OCI-LY3 (cell line): Measurements from ENCODE around the gene ZNF862.

Experiments used
- H2AFZ ChIP-seq: fragments of 200-600, 300-600 bp; shearing (Covaris generic); 2 replicates; pipeline ENCODE4 v1.6.0; 2014; ENCODE audit warnings: antibody characterized with exemption, low read depth, low read length
- H3K27ac ChIP-seq: fragments of 200-600, 300-600 bp; sonication (generic); 2 replicates; pipeline ENCODE4 v1.5.1; 2014; ENCODE audit warnings: mild to moderate bottlenecking, low read length, moderate library complexity, mixed read lengths
- H3K27me3 ChIP-seq: fragments of 200-600, 300-600 bp; sonication (generic); 2 replicates; pipeline ENCODE4 v1.6.1; 2014; ENCODE audit warnings: low read depth, low read length, mixed read lengths
- H3K36me3 ChIP-seq: fragments of 200-600, 300-600 bp; sonication (generic); replicated peaks from 2 replicates; pipeline ENCODE3; 2014; ENCODE audit warnings: low read depth, low read length, mixed read lengths
- H3K4me1 ChIP-seq: fragments of 300-600, 200-600 bp; sonication (generic); 2 replicates; pipeline ENCODE4 v1.6.1; 2014; ENCODE audit warnings: low read length, mixed read lengths
- H3K4me2 ChIP-seq: fragments of 200-600, 300-600 bp; sonication (generic); 2 replicates; pipeline ENCODE4 v1.6.1; 2014; ENCODE audit warnings: low read length, mixed read lengths
- H3K4me3 ChIP-seq: fragments of 300-600, 200-600 bp; sonication (generic); 2 replicates; pipeline ENCODE4 v1.5.1; 2014; ENCODE audit warnings: antibody characterized with exemption, mild to moderate bottlenecking, low read length, moderate library complexity
- H3K79me2 ChIP-seq: fragments of 300-600, 200-600 bp; shearing (Covaris generic); 2 replicates; pipeline ENCODE4 v1.6.1; 2014; ENCODE audit warnings: mild to moderate bottlenecking, low read length, mixed read lengths
- H3K9ac ChIP-seq: fragments of 300-600, 200-600 bp; shearing (Covaris generic); 2 replicates; pipeline ENCODE4 v1.6.0; 2014; ENCODE audit warnings: mild to moderate bottlenecking, low read length, moderate library complexity
- H3K9me3 ChIP-seq: fragments of 200-600, 300-600 bp; shearing (Covaris generic); 2 replicates; pipeline ENCODE4 v1.6.1; 2014; ENCODE audit warnings: low read length, mixed read lengths; ENCODE audit not compliant: insufficient read depth
- H4K20me1 ChIP-seq: fragments of 200-600, 300-600 bp; sonication (generic); 2 replicates; pipeline ENCODE4 v1.6.1; 2016; ENCODE audit warnings: low read length, mixed read lengths; ENCODE audit not compliant: insufficient read depth
- CTCF ChIP-seq: fragments of 200-600, 300-600 bp; sonication (generic); IDR thresholded peaks from 2 replicates; pipeline ENCODE4 v1.5.1; 2014; ENCODE audit warnings: antibody characterized with exemption, low read length, low read depth
- EZH2phosphoT487 ChIP-seq: fragments of 200-600 bp; shearing (Covaris generic); IDR thresholded peaks from 2 replicates; pipeline ENCODE4 v1.6.1; 2018; ENCODE audit warnings: antibody characterized with exemption, mixed run types, low read depth

Gene ZNF862

GRCh38 chr7:149874644-149875028, 36.5 kb downstream of the ZNF862 start:
- Histone ChIP-seq H3K27me3 (no peaks in the 10 kb centered on the region), H2AFZ (peak overlapping the region; percentile 55; the same call in 1 of the 2 replicates), H3K36me3 (no peaks in the 10 kb centered on the region), H4K20me1 (no peaks in the 10 kb centered on the region), H3K4me1 (peaks cover 10% of the 10 kb centered on the region; the same call in 1 of the 2 replicates), H3K4me3 (peak overlapping the region; percentile 91), H3K4me2 (peak overlapping the region; percentile 92), H3K79me2 (no peaks in the 10 kb centered on the region), H3K27ac (no peak overlapping the region), H3K9me3 (no peaks in the 10 kb centered on the region), H3K9ac (0 out of 2 replicates have a peak overlapping the region, but pooled peaks have one; percentile 59)
- TF ChIP-seq EZH2phosphoT487, result no peak
- no peak for TF ChIP-seq CTCF

DNA sequence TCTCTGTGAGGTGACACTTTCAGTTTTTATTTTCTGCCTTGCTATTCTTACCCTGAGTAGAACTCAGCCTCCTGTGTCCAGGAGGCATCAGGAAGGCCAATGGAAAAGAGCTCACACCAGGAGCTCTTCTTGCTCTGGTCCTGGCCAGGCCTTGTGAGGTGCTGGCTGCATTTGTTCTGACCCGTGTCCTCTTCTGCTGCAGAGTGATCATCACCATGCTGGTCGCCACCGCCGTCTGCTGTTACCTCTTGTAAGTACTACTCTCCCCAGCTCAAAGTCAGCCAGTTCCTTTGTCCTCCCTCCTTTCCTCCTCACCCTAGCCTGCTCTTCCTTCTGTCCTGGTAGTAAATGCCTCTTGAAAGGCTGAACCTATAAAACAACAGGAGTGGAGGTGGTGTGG, 37.2 kb downstream of the ZNF862 start:
- Histone ChIP-seq H3K4me2 (no peak overlapping the region), H3K79me2 (no peaks in the 10 kb centered on the region), H3K36me3 (no peaks in the 10 kb centered on the region)

GRCh38 chr7:149877890-149878522, 39.8 kb downstream of the ZNF862 start:
- H3K4me3 ChIP-seq, result no peak overlapping the region
- H3K4me2 ChIP-seq, result no peak overlapping the region
- no peaks in the 10 kb centered on the region for H3K36me3 ChIP-seq
- H4K20me1 ChIP-seq, result no peaks in the 10 kb centered on the region
- TF ChIP-seq CTCF (no peak), EZH2phosphoT487 (no peak)
- H3K27ac ChIP-seq, result no peak overlapping the region
- peaks cover 6% of the 10 kb centered on the region; the same call in 1 of the 2 replicates for H3K4me1 ChIP-seq
- H2AFZ ChIP-seq, result no peak overlapping the region
- no peaks in the 10 kb centered on the region for H3K9me3 ChIP-seq
- H3K27me3 ChIP-seq, result no peaks in the 10 kb centered on the region
- no peak overlapping the region for H3K9ac ChIP-seq
- no peaks in the 10 kb centered on the region for H3K79me2 ChIP-seq

More for the DNA sequence above, 37.2 kb downstream of the ZNF862 start:
- no peaks in the 10 kb centered on the region for H3K9me3 ChIP-seq
- H4K20me1 ChIP-seq, result no peaks in the 10 kb centered on the region
- H3K27ac ChIP-seq, result no peak overlapping the region
- H3K4me3 ChIP-seq, result no peak overlapping the region
- no peak overlapping the region for H3K9ac ChIP-seq
- H2AFZ ChIP-seq, result no peak overlapping the region
- no peak for TF ChIP-seq CTCF
- TF ChIP-seq EZH2phosphoT487, result no peak
- peaks cover 10% of the 10 kb centered on the region; the same call in 1 of the 2 replicates for H3K4me1 ChIP-seq
- no peaks in the 10 kb centered on the region for H3K27me3 ChIP-seq

DNA sequence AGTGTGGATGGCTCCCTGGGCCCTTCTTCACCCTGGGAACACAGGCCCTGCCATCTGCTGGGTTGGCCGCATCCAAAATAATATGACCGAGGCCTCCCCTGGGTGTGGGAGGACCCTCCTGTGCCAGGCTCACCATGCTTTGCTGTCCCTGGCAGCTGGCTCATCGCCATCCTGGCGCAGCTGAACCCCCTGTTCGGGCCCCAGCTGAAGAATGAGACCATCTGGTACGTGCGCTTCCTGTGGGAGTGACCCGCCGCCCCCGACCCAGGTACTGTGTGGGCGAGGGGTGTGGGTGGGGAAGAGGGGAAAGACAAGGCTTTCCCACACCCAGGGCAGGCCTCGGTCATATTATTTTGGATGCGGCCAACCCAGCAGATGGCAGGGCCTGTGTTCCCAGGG, 40.3 kb downstream of the ZNF862 start:
- H3K36me3 ChIP-seq, result no peaks in the 10 kb centered on the region
- no peak overlapping the region for H3K27ac ChIP-seq
- H2AFZ ChIP-seq, result no peak overlapping the region
- no peak overlapping the region for H3K4me2 ChIP-seq
- no peak for TF ChIP-seq CTCF
- TF ChIP-seq EZH2phosphoT487, result no peak
- no peaks in the 10 kb centered on the region for H3K79me2 ChIP-seq
- H3K9me3 ChIP-seq, result no peaks in the 10 kb centered on the region
- no peak overlapping the region for H3K4me3 ChIP-seq
- H3K27me3 ChIP-seq, result no peaks in the 10 kb centered on the region
- H3K4me1 ChIP-seq, result peaks cover 6% of the 10 kb centered on the region
- no peaks in the 10 kb centered on the region for H4K20me1 ChIP-seq
- H3K9ac ChIP-seq, result no peak overlapping the region
